ENCODE results near the gene PRR3. TPM values are rescaled to one million over a fixed set of nuclear protein-coding genes. Genes with fewer than 3 reads are reported as not detected.
"Not testable (repeated sequence)": the region's sequence is repeated elsewhere in the genome, so short reads cannot be mapped to it uniquely, and the experiment has no call there.

The PRR3 gene
- total RNA-seq, 1 experiment from 2014 or later = 21.0 TPM

DNA sequence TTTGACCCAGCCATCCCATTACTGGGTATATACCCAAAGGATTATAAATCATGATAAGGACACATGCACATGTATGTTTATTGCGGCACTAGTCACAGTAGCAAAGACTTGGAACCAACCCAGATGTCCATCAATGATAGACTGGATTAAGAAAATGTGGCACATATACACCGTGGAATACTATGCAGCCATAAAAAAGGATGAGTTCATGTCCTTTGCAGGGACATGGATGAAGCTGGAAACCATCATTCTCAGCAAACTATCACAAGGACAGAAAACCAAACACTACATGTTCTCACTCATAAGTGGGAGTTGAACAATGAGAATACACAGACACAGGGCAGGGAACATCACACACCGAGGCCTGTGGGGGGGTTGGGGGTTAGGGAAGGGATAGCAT is 30.7 kb upstream of the PRR3 start:
- CTCF ChIA-PET; BruUV-seq (replicated peaks); DNase-seq; H3K27me3 Mint-ChIP-seq (ENCODE audit: unreplicated experiment); H3K36me3 Mint-ChIP-seq (ENCODE audit: insufficient read depth, unreplicated experiment); H3K9me3 Mint-ChIP-seq (ENCODE audit: low read depth, unreplicated experiment); H3K4me3 Mint-ChIP-seq (ENCODE audit: low read depth, unreplicated experiment); H3K27ac Mint-ChIP-seq (ENCODE audit: unreplicated experiment); intact Hi-C loops (cut with micrococcal nuclease; ENCODE audit: unreplicated experiment): not testable (repeated sequence)
- peaks cover 21% of the 10 kb centered on the region for H3K4me1 Mint-ChIP-seq (ENCODE audit: low read depth, unreplicated experiment)

DNA sequence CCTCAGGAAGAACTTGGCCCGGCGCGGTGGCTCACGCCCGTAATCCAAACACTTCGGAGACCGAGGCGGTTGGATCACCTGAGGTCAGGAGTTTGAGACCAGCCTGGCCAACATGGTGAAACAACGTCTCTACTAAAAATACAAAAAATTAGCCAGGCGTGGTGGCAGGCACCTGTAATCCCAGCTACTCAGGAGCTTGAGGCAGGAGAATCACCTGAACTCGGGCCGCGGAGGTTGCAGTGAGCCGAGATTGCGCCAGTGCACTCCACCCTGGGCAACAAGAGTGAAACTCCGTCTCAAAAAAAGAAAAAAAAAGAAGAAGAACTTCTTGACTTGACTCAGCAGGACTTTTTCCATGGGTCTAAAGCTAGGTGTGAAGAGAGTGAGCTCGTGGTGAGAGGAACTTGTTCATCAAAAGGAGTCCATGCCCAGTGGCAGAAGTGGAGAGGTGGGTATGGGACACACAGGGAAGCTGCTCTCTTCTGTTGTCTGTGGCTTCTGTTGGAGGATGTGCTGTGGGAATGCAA is 27.7 kb upstream of the PRR3 start:
- H3K27ac Mint-ChIP-seq (ENCODE audit: unreplicated experiment); H3K36me3 Mint-ChIP-seq (ENCODE audit: insufficient read depth, unreplicated experiment); H3K27me3 Mint-ChIP-seq (ENCODE audit: unreplicated experiment); H3K4me3 Mint-ChIP-seq (ENCODE audit: low read depth, unreplicated experiment); H3K9me3 Mint-ChIP-seq (ENCODE audit: low read depth, unreplicated experiment); H3K4me1 Mint-ChIP-seq (ENCODE audit: low read depth, unreplicated experiment); BruUV-seq (replicated peaks); intact Hi-C loops (cut with micrococcal nuclease; ENCODE audit: unreplicated experiment); DNase-seq: not testable (repeated sequence)
- CTCF ChIA-PET = interaction anchor here (1.1 kb wide), 1 partner anchor 47 kb away, joined by 3 read pairs; no protein-coding TSS in a partner anchor

DNA sequence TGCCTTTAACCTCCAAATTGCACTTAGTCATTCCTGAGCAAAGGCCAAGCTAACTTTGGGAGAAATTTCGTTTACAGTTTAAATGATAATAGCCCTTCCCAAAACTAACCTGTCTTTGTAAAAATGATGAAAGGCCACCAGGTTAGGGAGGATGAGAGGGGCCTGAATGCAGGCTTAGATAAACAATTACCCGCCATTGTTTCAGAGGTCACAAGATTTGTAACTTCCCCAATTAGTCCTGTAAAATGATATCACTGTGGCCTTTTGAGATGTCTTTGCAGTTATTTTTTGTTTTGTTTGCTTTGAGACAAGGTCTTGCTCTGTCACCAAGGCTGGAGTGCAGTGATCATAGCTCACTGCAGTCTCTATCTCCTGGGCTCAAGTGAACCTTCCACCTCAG is 27.1 kb upstream of the PRR3 start:
- Mint-ChIP-seq H3K4me1 (ENCODE audit: low read depth, unreplicated experiment) (peaks cover 9% of the 10 kb centered on the region), H3K36me3 (ENCODE audit: insufficient read depth, unreplicated experiment) (peaks cover 8% of the 10 kb centered on the region), H3K27me3 (ENCODE audit: unreplicated experiment) (no peaks in the 10 kb centered on the region), H3K9me3 (ENCODE audit: low read depth, unreplicated experiment) (no peaks in the 10 kb centered on the region), H3K4me3 (ENCODE audit: low read depth, unreplicated experiment) (no peak overlapping the region), H3K27ac (ENCODE audit: unreplicated experiment) (no peak overlapping the region)
- CTCF ChIA-PET = interaction anchor here (1.1 kb wide), 1 partner anchor 48 kb away, joined by 3 read pairs; no protein-coding TSS in a partner anchor
- no TSS peak for BruUV-seq (replicated peaks)
- TF ChIP-seq, protein P1, sequence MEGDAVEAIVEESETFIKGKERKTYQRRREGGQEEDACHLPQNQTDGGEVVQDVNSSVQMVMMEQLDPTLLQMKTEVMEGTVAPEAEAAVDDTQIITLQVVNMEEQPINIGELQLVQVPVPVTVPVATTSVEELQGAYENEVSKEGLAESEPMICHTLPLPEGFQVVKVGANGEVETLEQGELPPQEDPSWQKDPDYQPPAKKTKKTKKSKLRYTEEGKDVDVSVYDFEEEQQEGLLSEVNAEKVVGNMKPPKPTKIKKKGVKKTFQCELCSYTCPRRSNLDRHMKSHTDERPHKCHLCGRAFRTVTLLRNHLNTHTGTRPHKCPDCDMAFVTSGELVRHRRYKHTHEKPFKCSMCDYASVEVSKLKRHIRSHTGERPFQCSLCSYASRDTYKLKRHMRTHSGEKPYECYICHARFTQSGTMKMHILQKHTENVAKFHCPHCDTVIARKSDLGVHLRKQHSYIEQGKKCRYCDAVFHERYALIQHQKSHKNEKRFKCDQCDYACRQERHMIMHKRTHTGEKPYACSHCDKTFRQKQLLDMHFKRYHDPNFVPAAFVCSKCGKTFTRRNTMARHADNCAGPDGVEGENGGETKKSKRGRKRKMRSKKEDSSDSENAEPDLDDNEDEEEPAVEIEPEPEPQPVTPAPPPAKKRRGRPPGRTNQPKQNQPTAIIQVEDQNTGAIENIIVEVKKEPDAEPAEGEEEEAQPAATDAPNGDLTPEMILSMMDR (IDR thresholded peaks at IDR 0.05; ENCODE audit: unreplicated experiment) = no peak
- intact Hi-C loops (cut with micrococcal nuclease; ENCODE audit: unreplicated experiment) = no loop called here
- DNase-seq = no peak

DNA sequence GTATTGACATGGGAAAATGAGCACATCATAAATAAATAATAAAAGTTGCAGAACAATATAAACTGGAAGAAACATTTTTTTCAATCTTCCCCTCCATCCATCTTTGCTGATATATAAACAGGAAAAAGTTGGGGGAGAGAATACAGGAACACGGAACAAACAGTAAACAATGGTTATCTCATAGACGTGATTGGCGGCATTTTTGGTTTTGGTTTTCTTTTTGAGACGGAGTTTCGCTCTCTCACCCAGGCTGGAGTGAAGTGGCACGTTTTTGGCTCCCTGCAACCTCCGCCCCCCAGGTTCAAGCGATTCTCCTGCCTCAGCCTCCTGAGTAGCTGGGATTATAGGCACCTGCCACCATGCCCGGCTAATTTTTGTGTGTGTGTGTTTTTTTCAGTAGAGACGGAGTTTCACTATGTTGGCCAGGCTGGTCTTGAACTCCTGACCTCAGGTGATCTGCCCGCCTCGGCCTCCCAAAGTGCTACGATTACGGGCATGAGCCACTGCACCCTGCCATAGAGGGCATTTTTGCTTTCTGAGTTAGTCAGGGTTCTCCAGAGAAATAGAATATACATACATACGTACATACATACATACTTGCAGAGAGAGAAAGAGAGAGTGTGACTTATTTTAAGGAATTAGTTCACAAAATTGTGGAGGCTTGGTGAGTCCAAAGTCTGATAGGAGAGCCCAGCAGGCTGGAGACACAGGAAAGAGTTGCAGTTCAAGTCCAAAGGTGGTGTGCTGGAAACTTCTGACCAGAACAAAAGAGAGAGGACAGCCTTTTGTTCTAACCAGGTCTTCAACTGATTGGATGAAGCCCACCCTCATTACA is 23.4 kb upstream of the PRR3 start:
- Mint-ChIP-seq H3K27me3 (ENCODE audit: unreplicated experiment) (no peaks in the 10 kb centered on the region), H3K27ac (ENCODE audit: unreplicated experiment) (no peak overlapping the region), H3K9me3 (ENCODE audit: low read depth, unreplicated experiment) (no peaks in the 10 kb centered on the region), H3K4me3 (ENCODE audit: low read depth, unreplicated experiment) (no peak overlapping the region), H3K36me3 (ENCODE audit: insufficient read depth, unreplicated experiment) (no peaks in the 10 kb centered on the region), H3K4me1 (ENCODE audit: low read depth, unreplicated experiment) (no peaks in the 10 kb centered on the region)
- no peak for DNase-seq
- intact Hi-C loops (cut with micrococcal nuclease; ENCODE audit: unreplicated experiment) = no loop called here
- CTCF ChIA-PET = interaction anchor here (0.6 to 1.5 kb wide), 3 partner anchors 23 to 54 kb away, joined by 3 to 7 read pairs (median 5); no protein-coding TSS in a partner anchor
- BruUV-seq (replicated peaks) = no TSS peak
- TF ChIP-seq, protein P1 (IDR thresholded peaks at IDR 0.05; ENCODE audit: unreplicated experiment) = no peak

DNA sequence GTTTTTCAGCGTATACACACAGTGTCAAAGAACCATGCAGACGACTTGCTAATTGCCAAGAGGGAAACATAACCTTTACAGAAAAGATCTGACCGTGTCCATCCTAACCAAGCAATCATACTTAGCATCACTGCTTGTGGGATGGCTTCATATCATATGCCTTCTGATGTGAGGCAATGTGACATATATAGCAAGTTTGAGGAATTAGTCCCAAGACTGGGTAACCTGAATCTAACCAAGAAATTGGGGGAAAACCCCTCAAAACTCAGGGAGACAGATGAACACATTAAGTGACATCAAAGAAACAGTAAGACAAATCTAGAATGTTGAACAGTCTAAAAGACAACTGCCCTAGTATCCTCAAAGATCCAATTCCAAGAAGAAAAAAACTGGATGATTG is 19.2 kb upstream of the PRR3 start:
- intact Hi-C loops (cut with micrococcal nuclease; ENCODE audit: unreplicated experiment) = no loop called here
- Mint-ChIP-seq H3K36me3 (ENCODE audit: insufficient read depth, unreplicated experiment) (peaks cover 6% of the 10 kb centered on the region), H3K27me3 (ENCODE audit: unreplicated experiment) (no peaks in the 10 kb centered on the region), H3K4me3 (ENCODE audit: low read depth, unreplicated experiment) (no peak overlapping the region), H3K27ac (ENCODE audit: unreplicated experiment) (no peak overlapping the region), H3K9me3 (ENCODE audit: low read depth, unreplicated experiment) (no peaks in the 10 kb centered on the region), H3K4me1 (ENCODE audit: low read depth, unreplicated experiment) (peaks cover 15% of the 10 kb centered on the region)
- DNase-seq = no peak
- TF ChIP-seq, protein P1 (IDR thresholded peaks at IDR 0.05; ENCODE audit: unreplicated experiment) = no peak
- CTCF ChIA-PET = no interaction called here
- no TSS peak for BruUV-seq (replicated peaks)

Measured in Calu3 (cell line).